Measurements from ENCODE around the gene TBC1D22A.
"Not testable (repeated sequence)": the region's sequence is repeated elsewhere in the genome, so short reads cannot be mapped to it uniquely, and the experiment has no call there.

The TBC1D22A gene

DNA sequence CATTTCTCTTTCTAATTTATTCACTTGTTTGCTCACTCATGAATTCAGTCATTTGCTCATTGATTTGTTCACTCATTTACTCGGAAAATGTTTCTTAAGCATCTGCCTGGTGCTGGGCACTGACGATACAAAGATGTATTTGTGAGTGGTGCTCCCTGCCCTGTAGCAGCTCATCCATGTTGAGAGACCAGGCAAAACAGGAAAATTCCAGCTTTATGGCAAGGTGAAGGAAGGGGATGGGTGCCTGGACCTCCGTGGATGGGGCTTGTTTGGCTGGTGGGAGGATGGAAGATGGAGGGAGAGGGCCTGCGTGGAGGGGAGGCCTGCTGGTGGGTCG lies 53.1 kb downstream of the TBC1D22A start:
- no peak for DNase-seq

DNA sequence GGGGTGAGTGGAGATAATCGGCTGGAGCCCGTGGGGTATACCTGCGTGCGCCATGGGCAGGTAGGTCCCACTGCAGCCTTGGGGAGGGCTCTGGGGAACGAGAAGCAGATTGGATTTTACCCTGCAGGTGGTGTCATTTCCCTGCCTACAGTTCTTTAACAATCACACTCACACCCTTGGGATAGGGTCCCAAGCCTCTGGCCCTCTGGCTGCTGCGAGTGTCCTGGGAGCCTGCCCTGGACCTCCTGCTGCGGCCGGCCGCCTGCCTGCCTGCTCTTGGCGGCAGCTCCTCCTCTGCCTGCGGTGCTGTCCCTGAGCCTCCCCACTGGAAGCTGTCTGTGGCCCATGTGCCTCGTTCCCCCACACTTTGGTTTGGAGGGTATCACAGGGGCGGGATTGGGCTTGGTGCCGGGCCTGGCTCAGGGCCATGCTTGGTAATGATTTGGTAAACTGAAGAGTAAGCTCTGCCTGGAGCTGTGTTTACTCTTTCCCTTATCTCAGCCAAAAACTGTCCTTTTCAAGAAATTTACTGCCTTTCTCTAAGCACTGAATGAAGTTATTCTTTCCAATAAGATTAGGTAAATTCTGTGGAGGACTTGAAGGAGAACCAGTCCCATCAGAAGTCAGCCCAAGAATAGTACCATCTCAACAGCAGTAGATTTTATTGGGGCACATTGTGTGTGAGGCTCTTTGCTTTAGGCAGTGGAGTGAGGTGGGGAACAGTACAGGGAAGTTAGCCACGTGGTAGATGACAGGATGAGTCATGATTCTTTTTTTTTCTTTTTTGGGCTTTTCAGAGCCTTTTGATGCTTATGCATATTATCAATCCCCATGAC lies 53.7 kb downstream of the TBC1D22A start:
- DNase-seq, result no peak

DNA sequence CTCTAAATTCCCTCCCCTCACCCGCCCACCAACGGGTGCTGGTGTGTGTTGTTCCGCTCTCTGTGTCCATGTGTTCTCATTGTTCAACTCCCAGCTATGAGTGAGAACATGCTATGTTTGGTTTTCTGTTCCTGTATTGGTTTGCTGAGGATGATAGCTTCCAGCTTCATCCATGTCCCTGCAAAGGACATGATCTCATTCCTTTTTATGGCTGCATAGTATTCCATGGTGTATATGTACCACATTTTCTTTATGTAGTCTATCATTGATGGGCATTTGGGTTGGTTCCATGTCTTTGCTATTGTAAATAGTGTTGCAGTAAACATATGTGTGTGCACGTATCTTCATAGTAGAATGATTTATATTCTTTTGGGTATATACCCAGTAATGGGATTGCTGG lies 54.9 kb downstream of the TBC1D22A start:
- not testable (repeated sequence) for DNase-seq

DNA sequence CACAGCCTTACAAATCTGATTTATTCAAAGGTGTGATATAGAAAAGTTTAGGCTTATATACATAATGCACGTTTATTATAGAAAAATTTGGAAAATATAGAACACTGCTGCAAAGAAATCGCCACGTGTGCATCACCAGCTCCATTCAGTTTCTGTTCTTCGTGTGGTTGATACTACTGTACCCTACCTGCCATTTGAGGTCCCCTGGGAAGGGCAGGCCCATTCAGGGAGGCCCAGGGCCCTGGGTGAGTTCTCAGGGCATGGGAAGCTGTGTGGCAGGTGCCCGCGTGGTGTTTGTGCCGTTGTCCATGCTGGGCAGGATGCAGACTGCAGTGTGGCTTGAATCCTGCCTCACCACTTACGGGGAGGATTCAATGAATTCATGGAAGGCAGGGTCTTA lies 60.8 kb downstream of the TBC1D22A start:
- no peak for DNase-seq

DNA sequence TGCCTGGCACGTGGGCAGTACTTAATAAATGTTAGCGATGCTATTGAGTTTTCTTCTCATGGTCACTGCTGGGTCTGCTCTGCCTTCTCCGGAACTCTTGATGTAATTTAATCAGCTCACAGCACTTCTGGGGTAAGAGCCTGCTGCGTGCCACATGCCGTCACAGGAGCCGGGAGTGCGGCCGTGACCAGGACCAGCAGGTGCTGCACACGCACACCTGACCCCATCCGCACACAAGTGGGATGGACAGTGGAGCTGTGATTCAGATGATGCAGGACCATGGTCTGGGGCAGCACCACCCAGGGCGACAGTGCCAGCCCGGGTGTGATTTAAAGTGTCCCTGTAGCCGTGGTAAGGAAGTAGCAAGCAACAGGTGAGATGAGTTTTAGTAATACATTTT lies 61.2 kb downstream of the TBC1D22A start:
- DNase-seq, result no peak

DNA sequence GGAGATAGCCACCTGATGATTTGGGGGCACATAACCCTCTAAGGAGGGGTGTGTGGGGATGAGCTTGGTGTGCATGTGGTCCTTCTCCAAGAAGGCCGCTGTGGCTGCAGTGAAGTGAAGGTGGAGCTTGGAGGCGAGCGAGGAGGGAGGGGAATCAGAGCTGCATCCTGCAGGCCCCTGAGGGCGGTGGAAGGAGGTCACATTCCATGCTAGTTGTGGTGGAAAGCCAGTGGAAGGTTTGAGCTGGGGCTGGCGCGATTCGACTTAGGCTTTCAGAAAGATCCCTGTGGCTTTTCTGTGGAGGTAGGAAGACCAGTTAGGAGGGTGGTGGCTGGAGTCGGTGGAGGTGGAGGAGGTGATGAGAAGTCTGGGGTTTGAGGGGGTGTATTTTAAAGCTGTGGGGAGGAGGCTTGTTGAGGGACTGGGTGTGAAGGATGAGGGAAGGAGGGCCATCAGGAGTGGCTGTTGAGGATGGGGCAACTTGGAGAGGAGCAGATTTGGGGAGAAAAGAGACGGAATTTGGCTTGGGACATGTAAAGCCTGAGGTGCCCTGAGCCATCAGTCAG lies 62.0 kb downstream of the TBC1D22A start:
- DNase-seq, result no peak

DNA sequence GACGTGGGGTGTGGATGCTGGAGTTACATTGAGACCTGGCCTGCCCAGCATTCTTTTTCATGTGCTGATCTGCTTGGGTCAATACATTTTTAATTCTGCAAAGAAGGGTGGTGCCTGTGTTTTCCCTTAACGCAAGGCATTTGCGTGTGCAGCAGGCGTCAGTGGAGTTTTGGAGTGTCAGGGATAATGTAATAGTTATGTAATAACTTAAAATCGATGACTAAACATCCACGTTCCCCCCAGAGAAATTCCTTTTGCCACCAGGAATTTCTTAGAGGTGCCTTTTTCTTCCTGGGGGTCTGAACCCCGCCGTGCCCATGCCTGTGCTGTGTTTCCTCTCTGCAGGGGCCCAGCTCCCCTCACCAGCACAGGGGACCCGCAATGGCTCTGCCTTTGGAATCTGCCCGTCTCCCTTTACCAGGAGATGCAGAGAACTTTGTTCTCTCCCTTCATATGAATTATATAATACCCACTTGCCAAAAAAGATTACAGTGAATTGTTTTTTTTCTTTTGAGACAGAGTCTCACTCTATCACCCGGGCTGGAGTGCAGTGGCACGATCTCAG lies 62.6 kb downstream of the TBC1D22A start:
- no peak for DNase-seq

DNA sequence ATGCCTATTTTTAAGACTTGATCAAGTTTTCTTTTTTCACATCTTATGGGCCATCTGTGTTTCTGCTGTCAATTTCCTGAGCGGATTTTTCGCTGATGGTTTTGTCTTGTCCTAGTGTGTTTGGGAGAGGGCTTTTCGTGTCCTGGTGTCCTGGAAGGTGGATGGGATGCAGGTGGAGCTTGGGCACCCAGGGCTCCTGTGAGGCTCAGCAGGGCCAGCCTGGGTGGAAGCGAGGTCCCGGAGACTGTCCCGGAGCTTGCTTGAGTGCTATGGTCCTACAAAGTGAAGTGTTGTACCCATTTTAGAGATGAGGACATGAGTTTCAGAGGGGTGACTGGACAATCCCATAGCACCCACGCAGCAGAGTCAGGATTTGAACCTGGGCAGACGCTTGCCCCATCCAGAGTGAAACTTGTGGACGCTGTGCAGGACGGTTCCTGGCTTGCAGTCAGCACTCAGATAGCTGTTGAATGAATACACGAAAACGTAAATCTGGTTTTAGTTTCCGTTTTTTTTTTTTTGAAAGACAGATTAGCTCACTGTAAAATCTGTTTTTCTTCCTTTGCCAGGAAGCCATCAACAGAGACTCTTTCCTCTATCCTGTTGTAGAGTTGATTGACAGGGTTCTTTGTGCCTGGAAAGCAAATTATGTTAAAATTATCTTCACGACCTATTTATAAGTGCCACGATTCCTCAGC lies 64.1 kb downstream of the TBC1D22A start:
- DNase-seq, result no peak

DNA sequence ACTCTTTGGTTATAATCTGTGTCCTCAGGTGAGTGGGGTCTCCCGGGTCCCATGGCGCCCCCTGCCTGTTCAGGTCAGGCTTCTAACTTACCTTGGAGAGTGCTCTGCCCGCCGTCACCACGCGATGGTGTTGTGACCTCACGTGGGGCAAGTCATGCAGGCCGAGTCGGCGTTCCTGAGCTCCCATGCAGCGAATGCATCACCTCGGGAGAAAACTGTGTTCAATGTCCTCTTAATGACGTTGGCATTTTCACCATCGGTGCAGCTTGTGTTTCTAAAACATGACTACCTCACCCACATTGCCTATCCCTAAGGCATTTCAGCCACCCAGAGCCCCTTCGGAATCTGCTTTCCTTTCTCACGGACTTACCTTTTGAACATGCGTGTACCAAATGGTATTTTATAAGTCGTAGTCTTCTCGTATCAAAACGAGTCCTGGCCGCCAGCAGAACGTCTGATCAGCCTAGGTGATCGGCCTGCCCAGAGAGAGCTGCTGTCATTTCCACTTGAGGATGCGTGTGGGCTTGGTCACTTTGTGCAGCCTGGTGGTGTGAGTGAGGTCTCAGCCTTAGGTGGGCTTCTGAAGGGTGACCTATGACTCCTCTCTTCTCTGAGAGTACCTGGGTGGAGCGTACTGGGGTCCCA lies 64.8 kb downstream of the TBC1D22A start:
- no peak for DNase-seq

DNA sequence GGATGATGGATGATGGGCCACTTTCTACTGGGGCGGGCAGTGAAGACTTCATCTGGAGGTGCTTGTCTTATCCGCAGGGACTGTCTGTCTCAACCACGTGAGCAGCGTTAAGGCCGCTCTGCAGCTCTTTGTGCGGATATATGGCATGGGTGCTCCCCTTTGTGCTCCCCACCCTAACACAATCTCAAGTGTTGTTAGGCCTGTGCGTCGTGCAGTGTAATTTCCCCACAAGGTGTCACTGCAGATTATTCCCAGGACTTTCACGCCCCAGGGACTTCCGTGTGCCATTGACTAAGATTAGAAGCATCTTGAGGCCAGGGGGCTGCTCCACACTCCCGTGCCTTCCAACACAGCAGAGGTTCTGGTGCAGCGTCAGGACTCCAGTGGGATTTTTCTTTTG lies 65.3 kb downstream of the TBC1D22A start:
- no peak for DNase-seq

DNA sequence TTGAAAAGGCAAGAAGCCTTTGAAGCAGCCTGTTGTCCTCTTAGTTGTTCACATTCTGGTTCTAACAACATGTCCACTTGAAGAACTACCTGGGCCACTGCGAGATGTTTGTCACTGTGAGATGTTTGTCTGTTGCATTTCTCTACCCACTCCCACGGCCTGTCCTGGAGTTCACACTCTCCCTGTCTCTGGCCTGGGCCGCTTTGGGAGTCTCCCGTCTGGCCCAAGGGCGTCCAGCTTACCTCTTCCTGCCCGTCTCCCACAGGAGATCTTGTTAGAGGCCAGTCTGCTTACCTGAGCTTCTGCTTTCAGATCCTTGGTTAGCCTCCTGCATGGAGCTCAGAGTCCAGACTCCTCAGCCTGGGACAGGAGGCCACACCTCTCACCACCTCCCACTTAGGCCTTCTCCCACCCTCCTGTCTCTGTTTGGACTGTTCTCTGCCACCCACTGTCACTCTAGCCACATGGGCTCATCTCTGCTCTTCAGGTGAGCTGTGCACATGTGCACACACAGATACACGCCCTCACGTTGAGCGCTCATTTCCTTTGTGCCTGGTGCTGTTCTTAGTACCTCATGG lies 66.0 kb downstream of the TBC1D22A start:
- no peak for DNase-seq

DNA sequence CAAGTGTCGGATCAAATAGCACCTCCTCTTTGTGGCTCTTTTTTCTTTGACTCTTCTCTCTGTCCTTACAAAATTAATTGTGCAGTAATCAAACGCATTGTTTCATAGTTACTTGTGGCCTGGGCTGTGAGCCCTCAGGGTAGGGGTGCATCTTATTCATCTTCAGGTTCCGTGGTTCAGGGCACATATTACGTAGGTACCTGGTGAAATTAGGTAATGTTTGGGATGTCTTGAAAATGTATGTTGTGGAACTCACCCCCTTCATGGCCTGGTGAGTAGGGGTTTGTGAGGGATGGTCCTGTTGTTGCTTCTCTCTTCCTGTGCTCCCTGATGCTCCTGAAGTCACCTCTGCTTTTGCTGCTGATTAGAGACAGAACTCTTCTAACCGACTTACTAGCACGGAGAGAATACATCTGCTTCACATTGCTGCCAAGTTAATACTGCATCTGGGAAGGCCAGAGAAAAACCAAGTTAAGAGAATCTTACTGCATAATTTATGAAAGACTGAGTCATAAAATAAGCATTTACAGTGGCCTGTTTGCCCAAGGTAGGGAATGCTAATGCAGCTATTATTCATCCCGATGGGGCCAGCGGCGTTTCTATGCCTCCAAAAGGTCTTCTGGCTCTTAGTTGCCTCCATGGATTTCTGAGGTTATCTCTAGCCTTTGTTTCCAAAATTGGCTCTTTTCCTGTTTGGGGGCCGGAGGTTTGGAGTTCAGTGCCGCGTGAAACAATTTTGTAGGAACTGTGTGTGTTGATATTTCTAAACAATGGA lies 66.9 kb downstream of the TBC1D22A start:
- no peak for DNase-seq

DNA sequence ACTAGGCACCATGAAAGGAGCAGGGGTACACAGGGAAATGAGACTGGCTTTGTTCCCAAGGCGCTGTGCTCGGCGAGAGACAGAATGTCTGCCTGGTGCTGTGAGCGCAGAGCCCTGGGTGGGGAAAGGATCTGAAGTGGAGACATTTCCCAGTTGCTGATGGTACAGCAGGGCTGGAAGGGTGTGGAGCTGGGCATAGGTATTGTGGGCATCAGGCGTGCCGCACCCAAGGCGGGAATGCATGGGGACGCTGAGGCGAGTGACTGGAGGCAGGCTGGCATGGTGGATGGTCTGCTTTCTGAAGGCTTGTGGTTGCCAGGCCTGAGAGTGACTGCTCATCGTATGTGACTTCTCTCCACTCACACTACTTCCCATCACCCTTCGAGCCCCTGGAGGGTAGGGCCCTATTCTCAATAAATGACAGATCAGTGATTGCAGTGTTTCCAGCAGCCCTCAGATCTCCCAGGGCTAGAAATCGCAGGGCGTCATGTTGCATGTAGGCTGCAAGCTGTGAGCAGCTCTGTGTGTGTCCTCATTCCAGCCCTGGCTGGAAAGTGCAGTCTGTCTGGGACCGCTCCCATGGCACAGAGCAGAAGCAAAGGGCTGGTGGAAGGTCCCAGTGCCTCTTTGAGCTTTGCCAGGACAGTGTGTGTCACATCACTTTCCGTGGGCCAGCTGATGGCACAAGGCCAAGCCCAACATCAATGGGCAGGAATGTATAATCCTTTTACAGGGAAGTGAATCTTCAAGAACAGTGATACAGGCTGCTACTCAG lies 67.7 kb downstream of the TBC1D22A start:
- no peak for DNase-seq

DNA sequence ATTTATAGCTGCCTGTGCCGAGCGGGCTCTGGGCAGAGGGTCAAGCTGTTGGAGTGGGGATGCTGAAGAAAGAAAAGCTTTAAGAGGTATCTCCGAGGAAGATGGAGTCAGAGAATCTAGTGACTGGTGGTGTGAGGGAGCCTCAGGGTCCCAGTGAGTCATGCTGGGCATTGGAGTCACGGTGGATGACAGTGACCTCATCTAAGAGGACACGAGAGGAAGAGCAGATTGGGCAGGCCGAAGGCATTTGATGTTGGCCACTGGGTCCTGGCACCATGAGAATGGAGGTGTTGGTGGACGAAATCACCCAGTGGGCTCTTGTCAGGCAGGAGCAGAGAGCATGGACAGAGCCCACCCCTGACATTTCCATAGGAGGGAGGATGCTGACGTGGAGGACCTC lies 68.4 kb downstream of the TBC1D22A start:
- DNase-seq, result no peak

DNA sequence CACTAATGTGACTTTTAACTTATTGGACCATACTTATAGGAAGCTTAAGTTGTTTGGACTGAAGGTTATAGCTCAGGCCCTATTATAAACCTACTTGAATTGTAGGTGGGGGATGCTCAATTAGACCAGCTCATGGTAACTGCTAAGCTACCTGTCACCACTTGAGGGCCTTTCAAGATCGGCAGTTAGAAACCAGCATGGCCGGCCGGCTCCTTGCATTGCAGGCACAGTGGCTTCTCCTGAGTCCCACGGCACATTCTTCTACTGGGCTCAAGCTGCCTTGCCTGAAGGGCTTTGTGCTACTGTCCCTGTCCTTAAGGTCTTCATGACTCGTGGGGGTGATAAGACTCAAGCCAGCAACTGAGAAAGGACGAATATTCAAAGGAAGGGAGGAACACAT lies 70.8 kb downstream of the TBC1D22A start:
- no peak for DNase-seq

DNA sequence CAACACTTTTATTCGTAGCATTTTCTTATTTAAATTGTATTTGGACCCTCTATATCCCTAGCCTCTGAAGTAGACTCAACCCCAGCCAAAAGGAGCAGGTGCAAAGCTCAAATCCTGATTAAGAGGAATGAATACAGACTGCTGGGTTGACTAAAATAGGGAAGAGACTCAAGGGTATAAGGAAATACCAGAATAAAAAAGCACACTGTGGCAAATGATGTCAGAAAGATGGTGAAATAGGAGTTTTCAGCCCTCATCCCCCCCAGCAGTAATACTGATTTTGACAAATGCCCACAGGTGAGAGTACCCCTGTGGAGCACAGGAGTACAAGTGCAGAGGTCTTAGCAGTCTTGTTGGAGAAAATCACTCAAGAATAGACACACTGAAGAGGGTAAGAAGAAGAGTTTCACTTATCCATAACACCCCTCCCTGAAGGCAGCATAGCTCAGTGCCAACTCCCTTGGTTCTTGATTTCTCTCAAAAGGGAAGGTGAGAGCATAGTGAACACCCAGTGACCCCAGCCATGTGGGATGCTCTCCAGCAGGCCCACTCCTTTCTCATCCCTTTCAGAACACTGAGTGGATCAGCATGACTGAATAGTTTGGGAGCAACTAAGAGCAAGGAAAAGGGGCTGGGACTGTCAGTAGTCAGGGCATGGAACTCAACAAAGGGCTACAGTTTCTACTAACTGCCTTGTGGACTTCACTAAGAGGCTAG lies 71.7 kb downstream of the TBC1D22A start:
- DNase-seq, result no peak

DNA sequence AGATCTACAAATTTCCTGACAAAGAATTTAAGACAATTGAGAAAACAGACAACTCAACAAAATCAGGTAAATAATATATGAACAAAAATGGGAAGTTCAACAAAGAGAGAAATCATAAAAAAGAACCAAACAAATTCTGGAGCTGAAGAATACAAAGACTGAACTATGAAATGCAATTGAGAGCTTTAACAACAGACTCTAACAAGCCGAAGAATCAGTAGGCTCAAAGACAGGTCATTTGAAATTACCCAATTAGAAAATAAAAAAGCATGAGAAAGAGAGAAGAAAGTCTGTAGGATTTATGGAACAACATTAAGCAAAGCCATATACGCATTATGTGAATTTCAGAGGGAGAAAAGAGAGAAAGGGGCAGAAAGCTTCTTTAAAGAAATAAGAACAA lies 72.8 kb downstream of the TBC1D22A start:
- DNase-seq, result no peak

DNA sequence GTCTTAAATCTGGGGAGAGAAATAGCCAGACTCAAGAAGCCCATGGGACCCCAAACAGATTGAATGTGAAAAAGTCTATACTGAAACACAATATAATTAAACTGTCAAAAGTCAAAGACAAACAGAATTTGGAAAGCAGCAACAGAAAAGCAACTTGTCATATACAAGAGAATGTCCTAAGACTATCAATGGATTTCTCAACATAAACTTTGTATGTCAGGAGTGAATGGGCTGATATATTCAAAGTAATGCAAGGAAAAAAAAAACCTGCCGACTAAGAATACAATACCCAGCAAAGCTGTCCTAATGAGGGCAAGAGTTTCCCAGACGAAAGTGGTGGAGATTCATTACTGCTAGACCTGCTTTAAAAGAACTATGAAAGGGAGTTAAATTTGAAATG lies 73.2 kb downstream of the TBC1D22A start:
- no peak for DNase-seq

DNA sequence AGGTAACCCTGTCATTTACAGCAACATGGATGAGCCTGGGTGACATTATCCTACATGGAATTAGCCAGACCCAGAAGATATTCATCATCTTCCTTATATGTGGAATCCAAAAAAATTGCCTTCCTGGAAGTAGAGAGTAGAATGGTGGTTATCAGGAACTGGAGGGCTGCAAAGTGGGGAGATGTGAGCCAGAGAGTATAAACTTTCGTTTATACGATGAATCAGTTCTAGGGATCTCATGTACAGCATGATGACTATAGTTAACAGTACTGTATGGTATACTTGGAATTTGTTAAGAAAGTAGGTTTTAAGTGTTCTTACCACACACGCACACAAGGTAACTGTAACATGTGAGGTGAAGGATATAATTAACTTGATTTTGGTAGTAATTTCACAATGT lies 79.1 kb downstream of the TBC1D22A start:
- no peak for DNase-seq

DNA sequence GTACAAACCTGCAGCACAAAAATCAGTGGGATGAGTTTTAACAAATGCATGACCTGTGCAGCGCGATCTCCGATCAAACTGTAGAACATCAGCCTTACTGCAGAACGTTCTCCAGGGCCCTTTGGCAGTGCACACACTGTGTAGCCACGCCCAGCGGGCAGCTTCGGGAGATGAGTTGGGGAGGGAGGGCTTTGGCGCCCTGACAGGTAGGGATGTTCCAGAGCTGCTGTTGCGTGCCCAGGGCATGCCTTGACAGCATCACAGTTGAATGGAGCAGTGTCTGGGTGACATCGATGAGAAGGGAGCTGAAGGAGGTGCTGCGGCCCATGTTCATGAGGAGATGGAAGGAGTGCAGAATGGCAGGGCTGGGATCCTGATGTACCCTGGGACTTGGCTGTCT lies 80.2 kb downstream of the TBC1D22A start:
- no peak for DNase-seq

DNA sequence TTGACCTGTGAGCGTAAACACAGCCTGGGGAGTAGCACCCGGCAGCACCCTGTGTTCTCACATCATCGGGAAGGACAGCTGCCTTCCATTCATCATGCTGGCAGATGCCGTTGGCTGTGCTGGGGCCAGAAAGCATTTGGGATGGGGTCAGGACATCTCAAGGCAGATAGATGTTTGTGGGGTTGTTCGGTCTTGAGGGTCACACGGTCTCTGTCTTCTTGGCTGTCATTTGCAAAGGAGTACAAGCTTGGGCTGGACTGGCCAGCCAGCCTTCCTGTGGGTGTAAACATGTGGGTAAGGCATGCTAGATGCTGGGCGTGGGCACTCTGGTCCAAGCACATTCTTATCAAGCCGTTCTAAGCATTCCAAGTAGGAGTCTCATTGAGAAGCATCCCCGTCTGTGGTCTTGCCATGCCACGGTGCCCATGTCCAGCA lies 81.4 kb downstream of the TBC1D22A start:
- no peak for DNase-seq

Measured in activated effector memory CD4-positive, alpha-beta T cell treated with anti-CD3 and anti-CD28 coated beads, Interleukin-2, amount 50 U/mL, for 16 hours (primary cell).